Measurements from ENCODE around the gene OTUD3. TPM values are rescaled to one million over a fixed set of nuclear protein-coding genes. Genes with fewer than 3 reads are reported as not detected.

The OTUD3 gene
- total RNA-seq, 1 donor from 2014 or later, result 4.2 TPM

DNA sequence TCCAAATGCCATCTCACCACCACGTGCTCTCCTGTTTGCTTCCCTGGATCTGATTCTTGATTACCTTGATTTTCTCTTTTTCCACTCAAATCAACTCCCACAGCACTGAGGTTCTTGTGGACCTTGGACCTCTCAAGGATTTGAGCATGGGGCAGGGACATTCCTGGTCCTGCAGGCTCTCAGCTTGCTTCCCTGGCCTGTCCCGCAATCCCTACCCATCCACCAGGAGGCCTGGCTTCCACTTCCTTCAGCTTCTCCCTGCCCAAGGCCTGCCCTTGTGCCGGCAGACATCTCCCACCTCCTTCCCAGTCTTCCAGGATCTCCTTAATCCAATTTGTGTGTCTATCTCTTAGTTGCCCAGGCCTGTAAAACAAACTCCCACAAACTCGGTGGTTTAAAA, 75.6 kb downstream of the OTUD3 start:
- peaks cover 9 to 37% (median 35%) of the 10 kb centered on the region in 3 donors for H3K27me3 ChIP-seq (ENCODE audit: control insufficient read depth in 3 of 3, insufficient read depth in 3 of 3, low read length in 3 of 3)
- no peak overlapping the region for H3K27ac ChIP-seq (ENCODE audit: low read depth, low read length)
- no peaks in the 10 kb centered on the region for H3K9me3 ChIP-seq (ENCODE audit: control insufficient read depth in 3 of 3, low read length in 3 of 3)
- H3K36me3 ChIP-seq (ENCODE audit: control insufficient read depth in 3 of 3, insufficient read depth in 3 of 3, low read length in 3 of 3), result no peaks in the 10 kb centered on the region
- H3K9ac ChIP-seq (ENCODE audit: low read depth in 1 of 3, low read length in 3 of 3), result no peak overlapping the region
- H3K4me1 ChIP-seq (ENCODE audit: control insufficient read depth in 3 of 3, insufficient read depth in 3 of 3, low read length in 3 of 3), result no peaks in the 10 kb centered on the region
- H3K4me3 ChIP-seq (ENCODE audit: low read length in 3 of 3), result no peak overlapping the region

GRCh38 chr1:19960591-19960990, 78.4 kb downstream of the OTUD3 start:
- Histone ChIP-seq H3K9ac (ENCODE audit: low read depth in 1 of 3, low read length in 3 of 3) (no peak overlapping the region), H3K4me3 (ENCODE audit: low read length in 3 of 3) (no peak overlapping the region), H3K27ac (ENCODE audit: low read depth, low read length) (no peak overlapping the region), H3K27me3 (ENCODE audit: control insufficient read depth in 3 of 3, insufficient read depth in 3 of 3, low read length in 3 of 3) (peaks cover 11 to 31% (median 22%) of the 10 kb centered on the region in 3 donors), H3K9me3 (ENCODE audit: control insufficient read depth in 3 of 3, low read length in 3 of 3) (no peaks in the 10 kb centered on the region), H3K4me1 (ENCODE audit: control insufficient read depth in 3 of 3, insufficient read depth in 3 of 3, low read length in 3 of 3) (no peaks in the 10 kb centered on the region), H3K36me3 (ENCODE audit: control insufficient read depth in 3 of 3, insufficient read depth in 3 of 3, low read length in 3 of 3) (no peaks in the 10 kb centered on the region)

Other genes starting within 250 kb of the OTUD3 start
- 23.5 TPM for gene NBL1, start 238.1 kb upstream of the OTUD3 start, total RNA-seq
- gene HTR6, start 217.5 kb upstream of the OTUD3 start, total RNA-seq, result not detected
- gene TMCO4, start 82.5 kb upstream of the OTUD3 start, total RNA-seq, result 2.6 TPM
- gene RNF186, start 67.1 kb upstream of the OTUD3 start, total RNA-seq, result not detected
- not detected for gene PLA2G2E, start 41.2 kb downstream of the OTUD3 start, total RNA-seq
- gene PLA2G2A, start 97.2 kb downstream of the OTUD3 start, total RNA-seq, result not detected
- gene PLA2G5, start 187.8 kb downstream of the OTUD3 start, total RNA-seq, result 0.52 TPM
- gene PLA2G2D, start 237.1 kb downstream of the OTUD3 start, total RNA-seq, result not detected

Measured in skeletal muscle tissue (tissue), 4 donors.